Skin of body (tissue), 2 donors: ENCODE measurements around the gene UVRAG. TPM values are rescaled to one million over a fixed set of nuclear protein-coding genes. Genes with fewer than 3 reads are reported as not detected.
"Not testable (repeated sequence)": the region's sequence is repeated elsewhere in the genome, so short reads cannot be mapped to it uniquely, and the experiment has no call there.

Experiments used
- DNase-seq: peaks from one replicate; lab custom pipeline; 2025; lab: John Stamatoyannopoulos, UW
- total RNA-seq: library from RNA; depleted of rRNA; stranded (reverse); fragments of >200 nt; gene quantifications from one replicate; pipeline ENCODE4 v1.2.3, GENCODE V29; 2014

The UVRAG gene
- total RNA-seq, 1 donor from 2014 or later = 28.5 TPM

GRCh38 chr11:75836417-75836816 lies 21.4 kb downstream of the UVRAG start:
- DNase-seq = no peak

DNA sequence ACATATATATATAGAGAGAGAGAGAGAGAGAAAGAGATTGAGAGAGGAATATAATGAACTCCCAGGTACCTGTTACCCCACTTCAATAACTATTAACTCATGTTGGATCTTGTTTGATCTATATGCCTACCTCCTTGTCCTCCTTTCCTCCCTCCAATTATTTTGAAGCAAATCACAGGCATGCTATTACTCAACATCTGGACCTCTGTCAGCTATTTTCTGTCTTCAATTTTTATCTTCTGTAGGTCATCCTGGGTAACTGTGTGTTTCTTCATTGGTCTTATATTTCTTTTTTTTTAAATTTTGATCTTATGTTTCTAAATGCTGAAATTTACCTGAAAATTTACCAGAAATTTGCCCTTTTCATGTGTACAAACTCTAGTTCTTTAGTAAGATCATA lies 24.8 kb downstream of the UVRAG start:
- DNase-seq = no peak

DNA sequence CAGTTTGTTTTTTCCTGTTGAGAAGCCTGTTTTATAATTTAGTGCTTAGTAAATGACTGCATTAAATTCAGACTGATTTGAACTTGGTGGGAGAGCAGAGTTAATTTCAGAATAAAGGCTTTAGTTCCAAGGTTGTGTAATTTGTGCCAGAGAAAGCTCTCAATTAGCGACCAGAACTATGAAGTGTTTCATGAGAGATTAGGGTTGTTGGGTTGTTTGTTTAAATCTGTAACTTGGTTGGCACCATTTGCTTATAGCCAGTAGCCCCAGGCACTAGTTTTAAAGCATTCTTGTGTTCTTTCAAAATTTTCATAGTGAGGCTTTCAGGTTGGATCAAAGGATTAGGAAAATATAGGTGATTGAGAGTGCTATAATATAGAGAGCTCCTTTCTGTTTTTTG lies 25.5 kb downstream of the UVRAG start:
- DNase-seq = no peak

GRCh38 chr11:75841739-75842138 lies 26.7 kb downstream of the UVRAG start:
- DNase-seq = no peak

DNA sequence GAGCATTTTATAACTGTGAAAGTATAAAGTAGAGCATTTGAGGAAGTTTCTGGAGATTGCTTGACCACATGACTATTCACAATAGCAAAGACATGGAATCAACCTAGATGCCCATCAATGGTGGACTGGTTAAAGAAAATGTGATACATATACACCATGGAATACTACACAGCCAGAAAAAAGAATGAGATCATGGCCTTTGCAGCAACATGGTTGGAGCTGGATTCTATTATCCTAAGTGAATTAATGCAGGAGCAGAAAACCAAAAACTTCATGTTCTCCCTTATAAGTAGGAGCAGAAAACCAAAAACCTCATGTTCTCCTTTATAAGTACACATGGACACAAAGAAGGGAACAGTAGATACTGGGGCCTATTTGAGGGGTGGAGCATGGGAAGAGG lies 30.3 kb downstream of the UVRAG start:
- DNase-seq = no peak

GRCh38 chr11:75849894-75850293 lies 34.9 kb downstream of the UVRAG start:
- no peak for DNase-seq

GRCh38 chr11:75850787-75851186 lies 35.8 kb downstream of the UVRAG start:
- no peak for DNase-seq

GRCh38 chr11:75851203-75851602 lies 36.2 kb downstream of the UVRAG start:
- DNase-seq = no peak

DNA sequence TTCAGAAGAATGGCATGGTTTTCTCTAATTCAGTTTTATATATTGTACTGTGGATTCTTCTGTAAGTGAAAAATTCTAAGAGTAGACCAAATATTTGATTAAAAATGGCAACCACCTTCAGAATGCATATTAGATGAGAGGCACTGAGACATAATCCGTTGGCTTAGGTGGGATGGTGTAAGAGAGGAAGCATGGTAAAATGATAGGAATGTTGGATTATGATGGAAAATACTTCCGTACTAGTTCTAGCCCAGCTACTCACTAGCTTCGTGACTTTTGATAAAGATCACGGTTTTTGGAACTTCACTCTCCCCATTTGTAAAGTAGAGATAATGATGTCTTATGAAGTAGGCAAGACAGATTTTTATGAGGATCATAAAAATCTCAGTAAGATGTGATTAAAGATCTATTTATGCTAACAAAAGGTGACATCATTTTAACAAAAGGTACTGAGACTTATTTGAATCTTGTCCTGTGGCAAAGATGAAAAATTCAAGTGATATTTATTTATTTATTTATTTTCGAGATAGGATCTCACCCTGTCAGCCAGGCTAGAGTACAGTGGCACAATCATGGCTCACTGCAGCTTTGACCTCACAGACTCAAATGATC lies 37.5 kb downstream of the UVRAG start:
- DNase-seq = no peak

GRCh38 chr11:75853563-75853962 lies 38.6 kb downstream of the UVRAG start:
- DNase-seq = not testable (repeated sequence)

- DNase-seq = no peak
Observed at GRCh38 chr11:75853971-75854370, 39.0 kb downstream of the UVRAG start.

GRCh38 chr11:75855206-75855605 lies 40.2 kb downstream of the UVRAG start:
- no peak for DNase-seq

GRCh38 chr11:75856912-75857311 lies 41.9 kb downstream of the UVRAG start:
- no peak for DNase-seq

DNA sequence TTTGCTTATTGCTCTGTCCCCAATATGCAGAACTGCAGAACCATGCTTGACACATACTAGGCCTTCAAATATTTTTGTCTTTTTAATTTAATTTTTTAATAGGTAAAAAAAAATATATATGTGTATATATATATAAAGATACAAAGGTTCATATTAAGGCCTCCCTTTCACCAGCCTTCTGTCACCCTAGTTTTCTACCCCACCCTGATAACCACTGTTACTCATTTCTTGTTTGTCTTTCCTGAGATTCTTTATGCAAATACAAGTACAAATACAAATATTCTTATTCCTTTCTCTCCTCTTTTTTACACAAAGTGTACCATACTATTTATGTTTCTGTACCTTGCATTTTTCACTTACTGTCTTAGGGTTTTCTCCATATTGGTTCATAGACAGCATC lies 43.0 kb downstream of the UVRAG start:
- no peak for DNase-seq

GRCh38 chr11:75858613-75859012 lies 43.6 kb downstream of the UVRAG start:
- DNase-seq = no peak

DNA sequence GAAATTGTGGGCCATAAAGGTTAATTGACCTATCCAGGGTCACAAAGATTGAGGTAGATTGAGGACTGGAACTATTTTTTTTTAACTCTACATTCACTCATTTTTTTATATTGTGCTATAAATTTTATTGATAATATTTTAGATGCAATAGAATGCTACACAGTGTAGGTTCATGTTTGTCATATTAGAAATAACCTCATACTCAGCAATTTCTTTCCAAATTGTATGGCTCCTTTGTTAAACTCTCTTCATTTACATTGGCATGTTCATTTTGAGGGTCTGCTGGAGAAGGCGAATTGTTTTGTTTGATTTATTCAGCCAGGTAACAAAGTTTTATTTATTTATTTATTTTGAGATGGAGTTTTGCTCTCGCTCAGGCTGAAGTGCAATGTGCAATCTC lies 44.6 kb downstream of the UVRAG start:
- no peak for DNase-seq

DNA sequence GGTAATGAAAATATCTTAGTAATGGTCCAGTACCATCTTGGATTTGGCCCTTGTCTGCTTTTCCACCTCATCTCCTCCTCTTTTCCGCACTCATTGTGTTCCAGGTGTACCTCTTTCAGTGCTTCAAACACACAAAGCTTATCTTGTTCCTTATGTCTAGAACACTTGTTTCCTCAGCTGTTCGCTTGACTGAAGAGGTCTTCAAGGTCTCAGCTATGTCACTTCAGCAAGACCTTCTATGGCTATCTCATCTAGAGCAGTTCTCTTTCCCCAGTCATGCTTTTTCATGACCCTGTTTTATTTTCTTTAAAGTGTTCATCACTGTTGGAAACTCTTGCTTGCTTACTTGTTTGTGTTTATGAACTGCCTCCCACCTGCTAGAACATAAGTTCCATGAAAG lies 47.4 kb downstream of the UVRAG start:
- no peak for DNase-seq

DNA sequence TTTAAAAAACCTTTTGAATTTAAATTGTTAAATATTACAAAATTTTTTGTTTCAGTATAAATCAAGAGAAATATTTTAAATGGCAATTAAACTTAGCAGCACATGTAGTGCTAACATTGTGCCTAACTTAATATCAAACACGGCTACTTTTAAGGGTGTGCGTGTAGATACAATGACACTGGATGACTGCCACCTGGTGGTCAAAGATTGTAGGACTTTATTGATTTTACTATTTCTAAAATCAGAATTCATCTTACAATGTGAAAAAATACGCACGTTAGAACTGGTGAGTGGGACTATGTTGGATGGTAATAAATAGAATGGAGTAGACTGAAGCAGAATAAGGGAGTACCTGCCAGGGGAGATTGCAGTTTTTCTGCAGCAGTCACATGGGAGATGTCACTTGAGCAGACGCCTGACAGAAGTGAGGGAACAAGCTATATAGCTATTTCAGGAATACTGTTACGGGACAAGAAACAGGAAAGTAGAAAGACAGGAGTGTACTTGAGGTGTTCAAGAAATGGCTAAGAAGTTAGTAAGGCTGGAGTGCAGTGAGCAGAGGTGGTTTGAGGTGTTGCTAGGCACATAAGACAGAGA lies 52.9 kb downstream of the UVRAG start:
- peak; percentile 38 for DNase-seq

DNA sequence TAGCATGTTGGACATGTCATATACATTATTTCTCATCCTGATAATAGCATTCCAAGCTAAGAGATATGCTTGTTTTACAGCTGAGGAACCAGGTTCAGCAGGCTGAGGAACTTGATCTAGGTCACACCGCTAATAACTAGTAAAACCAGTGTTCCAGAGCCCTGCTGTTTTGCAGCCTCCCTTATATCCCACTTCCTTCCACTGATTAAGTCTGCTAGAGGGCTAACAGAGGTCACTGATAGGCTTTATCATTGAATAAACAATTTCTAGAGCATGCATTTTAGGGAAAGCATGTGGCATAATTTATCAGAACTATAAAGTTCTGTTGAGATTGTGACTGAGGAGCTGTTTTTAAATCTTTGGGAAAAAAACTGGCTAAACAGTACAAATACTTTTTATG lies 54.0 kb downstream of the UVRAG start:
- no peak for DNase-seq

DNA sequence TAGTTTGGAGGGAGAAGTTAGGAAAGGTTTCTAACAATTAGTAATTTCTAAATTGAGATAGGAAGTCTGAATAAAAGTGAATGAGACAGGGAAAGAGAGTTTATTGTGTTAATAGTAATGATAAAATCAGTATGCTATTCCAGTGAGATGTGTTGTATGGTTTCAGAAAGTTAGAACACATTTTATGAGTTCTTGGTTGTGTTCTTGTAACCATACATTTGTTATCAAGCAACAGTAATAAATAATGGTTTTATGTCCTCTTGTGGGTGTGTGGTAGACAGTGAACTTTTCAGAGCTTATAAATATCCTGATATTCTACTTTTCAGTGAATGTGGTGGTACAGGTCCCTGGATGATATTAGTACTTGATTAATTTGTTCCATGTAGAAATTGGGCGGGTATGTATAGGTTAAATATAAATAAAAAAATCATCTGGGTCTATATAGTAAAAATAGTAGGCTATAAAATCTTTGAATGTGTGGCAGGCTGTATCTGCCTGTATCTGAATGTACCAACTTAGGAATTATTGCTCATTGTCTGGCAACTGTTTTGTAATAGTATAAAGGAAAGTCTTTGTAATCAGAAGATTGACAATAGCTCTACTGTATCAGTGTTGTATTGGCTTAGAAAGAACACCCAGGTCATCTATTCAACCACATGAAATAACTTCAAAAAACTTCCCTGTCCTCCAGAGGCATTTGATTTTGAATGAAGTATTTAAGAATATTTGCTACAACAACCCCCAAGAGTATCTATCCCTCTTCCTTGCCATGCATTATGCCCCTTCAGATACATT lies 54.8 kb downstream of the UVRAG start:
- DNase-seq = no peak

GRCh38 chr11:75872887-75873416 lies 57.9 kb downstream of the UVRAG start:
- DNase-seq = no peak

DNA sequence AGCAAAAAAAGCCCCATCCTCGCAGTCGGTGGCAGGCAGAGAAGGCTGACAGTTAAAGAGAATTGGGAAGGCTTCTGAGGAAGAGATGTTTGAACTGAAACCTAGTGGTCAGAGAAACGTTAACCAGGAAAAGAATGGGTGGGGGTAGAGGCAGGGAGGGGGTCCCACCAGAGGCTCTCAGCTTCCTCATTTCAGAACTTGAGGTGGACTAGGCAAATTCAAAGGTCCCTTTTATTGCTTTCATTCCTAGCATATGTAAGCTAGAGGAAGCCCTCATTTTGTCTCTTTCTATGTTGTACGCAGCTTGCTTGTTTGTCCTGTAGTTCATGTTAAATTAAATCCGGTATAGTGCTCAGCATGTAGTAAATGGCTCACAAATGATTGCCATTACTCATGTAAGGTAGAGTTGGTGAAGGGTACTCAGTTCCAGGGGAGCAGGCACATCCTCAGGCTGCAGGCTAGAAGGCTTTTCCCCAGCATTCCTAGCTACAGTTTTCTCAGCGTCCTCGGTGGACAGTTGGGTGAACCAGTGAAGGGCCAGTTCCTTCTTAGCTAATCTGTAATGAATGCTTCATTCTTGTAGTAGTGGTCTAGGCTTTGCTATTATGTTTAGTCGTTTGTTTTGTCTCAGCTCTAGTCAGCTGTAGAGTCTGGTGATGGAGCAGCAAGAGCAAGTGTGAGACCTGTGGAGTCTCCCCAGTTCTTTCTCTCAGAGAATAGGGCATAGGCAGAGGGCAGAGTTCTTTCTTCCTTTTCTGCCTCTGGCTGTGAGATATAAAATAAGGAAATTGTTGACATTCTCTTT lies 58.6 kb downstream of the UVRAG start:
- no peak for DNase-seq
